Measurements from ENCODE around the gene INSIG2. TPM values are rescaled to one million over a fixed set of nuclear protein-coding genes. Genes with fewer than 3 reads are reported as not detected.

The INSIG2 gene
- total RNA-seq, 1 experiment from 2014 or later = 10.7 TPM

GRCh38 chr2:118106926-118107325 is 18.7 kb downstream of the INSIG2 start:
- no peak for TF ChIP-seq CREM (CRISPR knock-in tag; IDR thresholded peaks at IDR 0.05)
- TF ChIP-seq TEAD1 (CRISPR knock-in tag; IDR thresholded peaks at IDR 0.05) = no peak
- TF ChIP-seq ESRRA (CRISPR knock-in tag; IDR thresholded peaks at IDR 0.05; ENCODE audit: borderline replicate concordance) = no peak
- no peak for TF ChIP-seq ZNF532 (CRISPR knock-in tag; IDR thresholded peaks at IDR 0.05; ENCODE audit: borderline replicate concordance)
- no peak for TF ChIP-seq FOXP1 (CRISPR knock-in tag; IDR thresholded peaks at IDR 0.05; ENCODE audit: borderline replicate concordance)
- no peak for TF ChIP-seq ZNF317 (CRISPR knock-in tag; IDR thresholded peaks at IDR 0.05; ENCODE audit: borderline replicate concordance, low read depth)
- TF ChIP-seq MAX (CRISPR knock-in tag; IDR thresholded peaks at IDR 0.05) = no peak
- no peak for TF ChIP-seq GTF2I (CRISPR knock-in tag; conservative IDR thresholded peaks at IDR 0.05)
- TF ChIP-seq E2F5 (CRISPR knock-in tag; IDR thresholded peaks at IDR 0.05) = no peak
- no peak for TF ChIP-seq ZSCAN18 (CRISPR knock-in tag; IDR thresholded peaks at IDR 0.05)
- TF ChIP-seq ZNF425 (CRISPR knock-in tag; conservative IDR thresholded peaks at IDR 0.05) = no peak
- TF ChIP-seq JAZF1 (CRISPR knock-in tag; IDR thresholded peaks at IDR 0.05) = no peak
- ChIA-PET CTCF (no interaction called here), POLR2A (no interaction called here)
- Mint-ChIP-seq H3K27ac (no peak overlapping the region), H3K27me3 (ENCODE audit: low read depth) (no peaks in the 10 kb centered on the region), H3K9me3 (no peaks in the 10 kb centered on the region), H3K4me3 (no peak overlapping the region), H3K4me1 (peaks cover 15% of the 10 kb centered on the region), H3K36me3 (peaks cover 30% of the 10 kb centered on the region)
- DNase-seq (ENCODE audit: low spot score) (no peak), ATAC-seq (no peak)

- CTCF ChIA-PET = no interaction called here
- Mint-ChIP-seq H3K36me3 (peaks cover 24% of the 10 kb centered on the region), H3K27me3 (ENCODE audit: low read depth) (no peaks in the 10 kb centered on the region), H3K4me3 (no peak overlapping the region), H3K4me1 (peaks cover 5% of the 10 kb centered on the region), H3K9me3 (no peaks in the 10 kb centered on the region), H3K27ac (no peak overlapping the region)
- no peak for DNase-seq (ENCODE audit: low spot score)
- POLR2A ChIA-PET = no interaction called here
- TF ChIP-seq ATF2 (CRISPR knock-in tag; IDR thresholded peaks at IDR 0.05; ENCODE audit: borderline replicate concordance, low read depth) (no peak), HMGA2 (CRISPR knock-in tag; IDR thresholded peaks at IDR 0.05) (no peak), GABPB1 (CRISPR knock-in tag; IDR thresholded peaks at IDR 0.05) (no peak)
- no peak for ATAC-seq
These were observed 22.0 kb downstream of the INSIG2 start for GRCh38 chr2:118110310-118110709.

Measured in WTC11 (cell line).